ENCODE measurements around the gene C1orf167.
A peak's percentile ranks its signal among the peaks of the same experiment; 100 is the strongest.

The C1orf167 gene

GRCh38 chr1:11719313-11720032, 42.5 kb upstream of the C1orf167 start:
- TF ChIP-seq MAX (IDR thresholded peaks at IDR 0.05), result peak; percentile 81
- TF ChIP-seq TEAD4 (IDR thresholded peaks at IDR 0.05), result no peak
- TF ChIP-seq TCF12 (IDR thresholded peaks at IDR 0.05; ENCODE audit: low read depth), result no peak
- TF ChIP-seq YY1 (IDR thresholded peaks at IDR 0.05; ENCODE audit: low read depth), result no peak
- TF ChIP-seq FOXM1 (IDR thresholded peaks at IDR 0.05; ENCODE audit: borderline replicate concordance, low read depth), result no peak
- peak; percentile 98 for TF ChIP-seq RAD21 (IDR thresholded peaks at IDR 0.05; ENCODE audit: low read depth)
- TF ChIP-seq REST (IDR thresholded peaks at IDR 0.05; ENCODE audit: low read depth), result no peak
- no peak for TF ChIP-seq TAF1 (IDR thresholded peaks at IDR 0.05; ENCODE audit: low read depth)
- no peak for TF ChIP-seq CEBPB (IDR thresholded peaks at IDR 0.05)
- no peak for TF ChIP-seq EP300 (IDR thresholded peaks at IDR 0.05; ENCODE audit: borderline replicate concordance)
- TF ChIP-seq USF1 (IDR thresholded peaks at IDR 0.05), result no peak

GRCh38 chr1:11720033-11720376, 42.0 kb upstream of the C1orf167 start:
- TF ChIP-seq EP300 (IDR thresholded peaks at IDR 0.05; ENCODE audit: borderline replicate concordance), result no peak
- no peak for TF ChIP-seq TEAD4 (IDR thresholded peaks at IDR 0.05)
- no peak for TF ChIP-seq FOXM1 (IDR thresholded peaks at IDR 0.05; ENCODE audit: borderline replicate concordance, low read depth)
- no peak for TF ChIP-seq TCF12 (IDR thresholded peaks at IDR 0.05; ENCODE audit: low read depth)
- no peak for TF ChIP-seq TAF1 (IDR thresholded peaks at IDR 0.05; ENCODE audit: low read depth)
- no peak for TF ChIP-seq RAD21 (IDR thresholded peaks at IDR 0.05; ENCODE audit: low read depth)
- TF ChIP-seq EGR1 (IDR thresholded peaks at IDR 0.05), result no peak
- no peak for TF ChIP-seq CEBPB (IDR thresholded peaks at IDR 0.05)
- no peak for TF ChIP-seq YY1 (IDR thresholded peaks at IDR 0.05; ENCODE audit: low read depth)
- no peak for TF ChIP-seq USF1 (IDR thresholded peaks at IDR 0.05)
- TF ChIP-seq ZBTB7A (IDR thresholded peaks at IDR 0.05; ENCODE audit: low read depth), result no peak
- no peak for TF ChIP-seq CREB1 (IDR thresholded peaks at IDR 0.05; ENCODE audit: low read depth)
- TF ChIP-seq NFIC (IDR thresholded peaks at IDR 0.05), result no peak
- no peak for TF ChIP-seq REST (IDR thresholded peaks at IDR 0.05; ENCODE audit: low read depth)
- TF ChIP-seq MAX (IDR thresholded peaks at IDR 0.05), result no peak

- TF ChIP-seq NFIC (IDR thresholded peaks at IDR 0.05), result no peak
- TF ChIP-seq REST (IDR thresholded peaks at IDR 0.05; ENCODE audit: low read depth), result no peak
- no peak for TF ChIP-seq TEAD4 (IDR thresholded peaks at IDR 0.05)
- no peak for TF ChIP-seq USF1 (IDR thresholded peaks at IDR 0.05)
- no peak for TF ChIP-seq TCF12 (IDR thresholded peaks at IDR 0.05; ENCODE audit: low read depth)
- TF ChIP-seq CEBPB (IDR thresholded peaks at IDR 0.05), result no peak
- no peak for TF ChIP-seq FOXM1 (IDR thresholded peaks at IDR 0.05; ENCODE audit: borderline replicate concordance, low read depth)
- TF ChIP-seq MAX (IDR thresholded peaks at IDR 0.05), result no peak
- TF ChIP-seq EP300 (IDR thresholded peaks at IDR 0.05; ENCODE audit: borderline replicate concordance), result no peak
- TF ChIP-seq TAF1 (IDR thresholded peaks at IDR 0.05; ENCODE audit: low read depth), result no peak
- no peak for TF ChIP-seq ZBTB7A (IDR thresholded peaks at IDR 0.05; ENCODE audit: low read depth)
- TF ChIP-seq CREB1 (IDR thresholded peaks at IDR 0.05; ENCODE audit: low read depth), result no peak
- no peak for TF ChIP-seq EGR1 (IDR thresholded peaks at IDR 0.05)
Observed at GRCh38 chr1:11720525-11720924, 41.5 kb upstream of the C1orf167 start.

All from Ishikawa (cell line).